Measurements from ENCODE around the gene PPHLN1.
"Not testable (repeated sequence)": the region's sequence is repeated elsewhere in the genome, so short reads cannot be mapped to it uniquely, and the experiment has no call there.

The PPHLN1 gene

GRCh38 chr12:42373669-42374068 lies 47.7 kb downstream of the PPHLN1 start:
- DNase-seq = no peak

- no peak for DNase-seq
Observed at GRCh38 chr12:42380733-42381132, 54.8 kb downstream of the PPHLN1 start.

GRCh38 chr12:42382013-42382696 lies 56.2 kb downstream of the PPHLN1 start:
- no peak for DNase-seq

- DNase-seq = no peak
Observed at GRCh38 chr12:42385326-42385841, 59.4 kb downstream of the PPHLN1 start.

- no peak for DNase-seq
Observed at GRCh38 chr12:42386308-42386707, 60.3 kb downstream of the PPHLN1 start.

GRCh38 chr12:42388086-42388485 lies 62.1 kb downstream of the PPHLN1 start:
- DNase-seq = not testable (repeated sequence)

- no peak for DNase-seq
Observed at GRCh38 chr12:42394429-42394828, 68.5 kb downstream of the PPHLN1 start.

GRCh38 chr12:42396473-42397259 lies 70.7 kb downstream of the PPHLN1 start:
- no peak for DNase-seq

- no peak for DNase-seq
Observed at GRCh38 chr12:42402821-42403411, 76.9 kb downstream of the PPHLN1 start.

GRCh38 chr12:42407306-42407705 lies 81.3 kb downstream of the PPHLN1 start:
- DNase-seq = no peak

- no peak for DNase-seq
Observed at GRCh38 chr12:42409471-42409870, 83.5 kb downstream of the PPHLN1 start.

GRCh38 chr12:42410340-42410739 lies 84.4 kb downstream of the PPHLN1 start:
- DNase-seq = no peak

GRCh38 chr12:42420395-42420794 lies 94.4 kb downstream of the PPHLN1 start:
- no peak for DNase-seq

GRCh38 chr12:42421844-42422779 lies 96.1 kb downstream of the PPHLN1 start:
- DNase-seq = no peak

GRCh38 chr12:42422785-42423184 lies 96.8 kb downstream of the PPHLN1 start:
- no peak for DNase-seq

GRCh38 chr12:42426746-42427145 lies 100.8 kb downstream of the PPHLN1 start:
- no peak for DNase-seq

- no peak for DNase-seq
Observed at GRCh38 chr12:42428850-42429249, 102.9 kb downstream of the PPHLN1 start.

GRCh38 chr12:42432517-42433140 lies 106.7 kb downstream of the PPHLN1 start:
- DNase-seq = no peak

- no peak for DNase-seq
Observed at GRCh38 chr12:42440608-42441007, 114.6 kb downstream of the PPHLN1 start.

- DNase-seq = no peak
Observed at GRCh38 chr12:42442311-42442759, 116.4 kb downstream of the PPHLN1 start.

GRCh38 chr12:42442888-42443287 lies 116.9 kb downstream of the PPHLN1 start:
- DNase-seq = no peak

All from CD4-positive, alpha-beta T cell treated with Interleukin-4 for 1 hour (primary cell).